Loucy (cell line): Measurements from ENCODE around the gene PTBP1.

ENCODE experiments used
- CTCF ChIP-seq: fragments of 200-600 bp; sonication (generic); conservative IDR thresholded peaks from 2 replicates; pipeline ENCODE4 v1.5.1; 2014; ENCODE audit warnings: mild to moderate bottlenecking, antibody characterized with exemption, low read length
- EZH2phosphoT487 ChIP-seq: fragments of 200-600 bp; IDR thresholded peaks from 2 replicates; pipeline ENCODE4 v1.6.1; 2018; ENCODE audit warnings: antibody characterized with exemption, mild to moderate bottlenecking, moderate library complexity, borderline replicate concordance

- TF ChIP-seq CTCF (no peak), EZH2phosphoT487 (no peak)
These were observed 47.4 kb upstream of the PTBP1 start for GRCh38 chr19:749811-750210.
